Stimulated activated CD4-positive, alpha-beta T cell treated with anti-CD3 and anti-CD28 coated beads, Interleukin-2, amount 100 ng/mL, for 24 hours (primary cell): ENCODE data around the gene SPTBN1.

ENCODE experiments used
- DNase-seq, 2 donors: peaks; one replicate each; pipeline ENCODE4 v3.0.0-alpha.2; 2020

Gene SPTBN1

DNA sequence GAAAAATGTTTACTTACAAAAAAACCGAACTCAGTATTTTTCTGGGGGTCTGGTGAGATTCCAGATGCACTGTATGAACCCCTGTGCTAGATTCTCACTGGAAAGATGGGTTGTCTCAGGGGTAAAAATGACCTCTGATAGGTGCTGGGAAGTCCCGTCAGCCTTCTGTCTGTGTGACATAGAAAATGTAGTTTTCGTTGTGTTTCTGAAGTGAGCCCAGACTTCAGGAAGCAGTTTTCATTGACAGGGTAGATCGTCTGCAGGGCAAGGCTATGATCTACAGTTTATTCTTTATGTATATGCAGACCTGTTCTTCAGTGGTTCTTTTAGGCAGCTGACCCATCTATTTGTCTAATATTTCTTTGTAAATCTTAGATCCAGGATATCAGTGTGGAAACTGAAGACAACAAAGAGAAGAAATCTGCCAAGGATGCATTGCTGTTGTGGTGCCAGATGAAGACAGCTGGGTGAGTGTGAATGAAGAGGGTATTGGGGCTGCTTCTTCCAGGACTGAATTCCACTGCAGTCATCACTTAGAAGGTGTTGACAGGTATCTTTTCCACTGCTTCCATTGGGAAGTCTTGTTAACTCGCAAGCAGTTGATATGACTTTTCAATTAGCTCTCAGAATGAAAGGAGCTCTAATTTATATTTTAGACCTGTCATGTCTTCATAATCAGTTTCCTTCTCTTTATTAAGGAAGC, 159.9 kb downstream of the SPTBN1 start:
- DNase-seq = no peak

DNA sequence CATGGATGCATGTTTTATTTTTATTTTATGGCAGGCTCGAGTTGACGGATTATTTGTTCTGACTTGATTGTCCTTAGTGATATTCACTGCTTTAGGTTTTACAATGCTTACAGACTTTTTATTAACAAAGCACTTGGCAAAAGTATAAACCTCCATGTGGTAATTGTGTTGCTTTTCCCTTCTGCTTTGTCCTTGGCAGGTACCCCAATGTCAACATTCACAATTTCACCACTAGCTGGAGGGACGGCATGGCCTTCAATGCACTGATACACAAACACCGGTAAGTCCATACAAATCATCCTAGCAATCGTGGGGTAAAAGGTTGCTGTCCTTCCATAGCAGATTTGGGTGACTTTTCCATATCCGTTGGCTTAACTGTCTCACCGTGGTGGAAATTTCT, 161.3 kb downstream of the SPTBN1 start:
- no peak for DNase-seq

DNA sequence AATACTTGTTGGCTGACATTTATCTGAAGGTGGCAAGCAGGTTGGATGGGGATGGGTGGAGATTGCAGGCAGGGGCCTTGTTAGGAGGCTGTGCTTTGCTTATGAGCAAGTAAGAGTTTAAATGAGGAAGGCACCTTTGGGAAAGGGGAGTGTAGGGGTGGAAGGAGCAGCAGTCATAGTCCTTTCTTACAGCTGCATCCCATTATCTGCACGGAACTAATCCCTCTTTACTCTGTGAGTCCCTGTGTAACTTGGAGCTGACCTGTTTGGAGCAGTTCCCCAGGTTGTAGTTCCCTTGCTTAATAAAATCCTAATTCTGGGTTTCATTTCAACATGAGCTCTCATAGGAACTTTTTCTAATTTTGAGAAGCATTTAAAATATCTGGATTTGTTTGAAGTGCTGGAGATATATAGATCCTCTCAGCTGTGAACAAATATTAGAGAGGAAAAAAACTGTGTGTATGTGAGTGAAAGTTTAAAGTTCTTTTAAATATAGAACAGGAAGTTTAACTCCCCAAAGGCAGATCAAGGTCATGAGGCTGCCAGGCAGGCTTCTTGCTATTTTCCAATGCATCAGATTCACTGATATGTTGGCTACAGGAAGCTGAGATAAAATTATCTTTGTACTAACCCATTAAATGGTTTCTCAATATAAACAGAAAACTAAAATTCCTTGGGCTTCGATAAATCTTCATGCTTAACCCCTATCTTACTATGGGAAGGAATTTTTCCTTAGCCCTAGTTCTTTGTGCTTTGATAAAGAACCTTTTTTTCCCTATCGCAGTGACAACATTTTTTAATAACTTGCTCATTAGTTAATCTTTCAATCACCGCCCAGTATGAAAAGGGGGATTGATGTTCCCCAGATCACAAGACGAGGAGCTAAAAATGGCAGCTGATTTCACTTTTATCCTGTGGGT, 162.8 kb downstream of the SPTBN1 start:
- DNase-seq = no peak

- DNase-seq = peak in 1 of 2 donors; percentile 1
Observed at GRCh38 chr2:54619660-54620231, 163.6 kb downstream of the SPTBN1 start.

DNA sequence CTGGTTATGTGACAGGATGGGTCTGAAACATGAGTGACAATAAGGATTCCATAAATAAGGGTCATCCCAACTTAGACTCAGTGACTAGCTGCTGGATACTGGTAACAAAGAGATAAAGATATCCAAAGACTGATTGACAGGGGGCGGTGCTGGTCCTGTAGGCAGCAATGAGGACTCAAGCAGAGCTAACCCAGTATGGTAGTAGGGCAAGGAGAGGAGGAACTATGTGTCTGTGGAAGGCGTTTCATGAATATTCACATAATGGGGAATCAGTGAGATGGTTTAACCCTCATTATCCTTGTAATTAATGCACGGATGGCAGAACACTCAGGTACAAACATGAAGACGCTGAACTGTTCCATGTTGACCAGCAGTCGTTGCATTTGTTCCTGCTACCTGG, 164.8 kb downstream of the SPTBN1 start:
- DNase-seq = no peak

GRCh38 chr2:54624591-54625071, 168.5 kb downstream of the SPTBN1 start:
- no peak for DNase-seq

GRCh38 chr2:54626131-54626530, 170.0 kb downstream of the SPTBN1 start:
- DNase-seq = peak in 1 of 2 donors; percentile 4

- DNase-seq = no peak
Observed at GRCh38 chr2:54626884-54627283, 170.8 kb downstream of the SPTBN1 start.

GRCh38 chr2:54627973-54628372, 171.8 kb downstream of the SPTBN1 start:
- no peak for DNase-seq

DNA sequence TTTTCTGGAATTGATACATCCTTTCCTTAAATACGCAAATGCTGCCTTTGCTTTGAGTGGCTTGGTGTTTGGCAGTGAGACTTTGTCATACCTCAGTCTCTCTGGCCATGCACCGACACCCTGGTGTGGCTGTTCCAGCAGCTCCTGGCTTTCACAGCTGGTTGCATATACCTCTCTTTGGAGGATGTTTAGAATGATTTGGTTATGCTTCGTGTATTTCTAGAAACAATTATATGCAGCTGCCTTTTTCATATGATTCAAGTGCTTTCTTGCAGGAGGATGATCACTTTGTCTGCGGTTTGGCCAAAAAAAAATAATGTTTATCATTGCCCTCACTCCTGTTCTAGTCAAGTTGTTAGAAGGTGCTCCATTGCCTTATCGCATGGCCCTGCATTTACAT, 172.3 kb downstream of the SPTBN1 start:
- DNase-seq = no peak

- no peak for DNase-seq
Observed at GRCh38 chr2:54628957-54629356, 172.8 kb downstream of the SPTBN1 start.

DNA sequence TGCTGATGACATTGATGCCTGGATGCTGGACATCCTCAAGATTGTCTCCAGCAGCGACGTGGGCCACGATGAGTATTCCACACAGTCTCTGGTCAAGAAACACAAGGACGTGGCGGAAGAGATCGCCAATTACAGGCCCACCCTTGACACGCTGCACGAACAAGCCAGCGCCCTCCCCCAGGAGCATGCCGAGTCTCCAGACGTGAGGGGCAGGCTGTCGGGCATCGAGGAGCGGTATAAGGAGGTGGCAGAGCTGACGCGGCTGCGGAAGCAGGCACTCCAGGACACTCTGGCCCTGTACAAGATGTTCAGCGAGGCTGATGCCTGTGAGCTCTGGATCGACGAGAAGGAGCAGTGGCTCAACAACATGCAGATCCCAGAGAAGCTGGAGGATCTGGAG, 173.3 kb downstream of the SPTBN1 start:
- DNase-seq = peak in 1 of 2 donors; percentile 8

GRCh38 chr2:54629914-54630857, 174.1 kb downstream of the SPTBN1 start:
- peak; percentile 15 to 18 for DNase-seq

GRCh38 chr2:54630858-54631497, 174.9 kb downstream of the SPTBN1 start:
- no peak for DNase-seq

DNA sequence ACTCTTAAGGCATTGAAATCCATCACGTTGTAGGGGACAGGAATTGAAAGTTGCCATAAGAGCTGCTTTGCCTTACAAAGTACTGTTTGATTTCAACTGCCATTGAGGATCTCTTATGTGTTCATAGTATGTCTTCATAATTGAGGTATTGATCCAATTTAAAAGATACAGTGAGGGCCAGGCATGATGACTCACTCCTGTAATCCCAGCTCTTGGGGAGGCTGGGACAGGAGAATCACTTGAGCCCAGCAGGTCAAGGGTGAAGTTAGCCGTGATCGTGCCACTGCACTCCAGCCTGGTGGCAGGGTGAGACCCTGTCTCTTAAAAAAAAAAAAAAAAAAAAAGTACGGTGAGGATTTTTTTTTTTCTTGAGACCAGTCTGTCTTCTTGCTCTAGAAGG, 175.6 kb downstream of the SPTBN1 start:
- DNase-seq = no peak

DNA sequence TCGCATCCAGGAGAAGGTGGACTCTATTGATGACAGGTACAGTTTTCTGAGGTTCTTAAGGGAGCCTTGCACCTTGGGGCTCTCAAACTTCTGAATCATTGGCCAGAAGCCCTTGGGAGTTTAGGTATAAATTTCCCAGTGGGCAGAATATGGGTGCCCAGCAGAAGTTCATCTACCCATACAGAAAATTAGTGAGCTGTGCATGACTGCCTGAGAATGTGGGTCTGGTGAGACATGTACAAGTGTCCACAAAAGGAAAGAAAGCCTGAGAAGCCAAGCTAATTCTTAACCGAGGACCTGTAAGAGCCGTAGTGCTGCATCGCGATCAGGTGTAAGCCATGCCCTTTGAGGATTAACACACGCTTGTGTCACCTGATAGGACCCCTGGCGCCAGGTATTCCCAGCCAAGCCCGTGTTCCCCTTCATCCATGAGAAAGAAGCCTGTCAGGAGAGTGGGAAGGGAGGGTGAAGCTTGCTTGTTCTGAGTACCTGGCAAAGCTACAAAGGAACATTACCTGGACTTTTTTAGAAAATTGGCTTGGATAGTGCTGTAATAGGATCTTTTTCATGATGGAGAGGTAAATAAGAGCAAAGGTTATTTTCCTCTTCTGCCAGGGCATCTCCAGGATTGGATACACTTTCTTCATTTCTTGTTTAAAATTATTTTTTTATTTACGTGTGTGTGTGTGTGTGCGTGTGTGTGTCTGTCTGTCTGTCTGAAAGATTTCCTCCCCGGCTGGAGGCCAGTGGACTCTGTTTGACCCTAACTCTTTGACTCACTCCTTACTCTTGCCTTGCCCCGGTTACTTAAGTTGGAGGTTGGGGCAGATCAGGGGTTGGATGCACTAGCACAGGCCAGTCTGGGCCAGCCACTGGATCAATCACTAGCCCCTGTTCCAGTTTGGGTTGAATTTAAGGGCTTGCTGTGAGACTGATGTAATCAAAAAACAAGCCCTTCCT, 176.9 kb downstream of the SPTBN1 start:
- DNase-seq = no peak

GRCh38 chr2:54634021-54634420, 177.9 kb downstream of the SPTBN1 start:
- no peak for DNase-seq

DNA sequence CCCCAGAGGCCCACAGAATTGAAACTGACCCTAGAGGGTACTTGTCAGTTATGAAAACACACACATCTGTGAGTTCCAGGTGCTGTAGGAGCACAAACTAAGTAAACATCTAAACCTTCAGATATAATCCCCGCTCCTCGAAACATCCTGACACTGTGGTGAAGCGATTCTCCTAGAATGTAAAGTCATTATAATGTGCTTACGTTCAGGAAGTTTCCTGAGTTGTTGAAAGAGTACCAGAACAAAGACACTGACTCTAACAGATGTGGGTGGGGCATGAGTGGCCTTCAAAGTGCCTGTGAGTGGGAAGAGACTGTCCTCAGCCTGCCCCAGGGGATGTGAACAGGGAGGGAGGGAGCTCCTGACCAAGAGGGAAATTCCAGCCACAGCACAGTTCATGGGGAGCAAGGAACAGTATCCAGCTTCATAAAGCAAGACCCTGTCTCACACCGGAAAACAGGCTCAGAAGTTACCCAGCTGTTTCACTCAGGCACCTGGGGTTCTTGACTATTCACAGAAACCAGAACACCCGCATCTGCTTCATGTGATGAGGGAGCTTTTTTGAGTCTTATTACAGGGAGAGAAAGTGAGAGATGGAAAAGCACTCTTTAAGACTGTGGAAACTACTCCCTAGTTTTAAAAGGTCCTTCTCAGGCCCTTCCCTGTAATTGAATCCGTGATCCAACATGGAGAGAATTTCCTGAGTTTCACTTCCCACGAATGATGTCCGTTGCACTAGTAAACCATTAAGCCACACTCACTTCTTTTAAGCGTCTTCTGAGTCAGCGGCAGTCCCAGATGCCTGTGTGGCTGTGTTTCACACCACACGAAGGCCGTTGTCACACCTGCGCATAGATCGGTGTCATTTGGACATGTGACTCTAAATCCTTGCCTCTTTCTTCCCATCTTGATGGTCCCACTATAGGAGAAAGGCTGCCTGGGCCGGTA, 178.7 kb downstream of the SPTBN1 start:
- DNase-seq = no peak

DNA sequence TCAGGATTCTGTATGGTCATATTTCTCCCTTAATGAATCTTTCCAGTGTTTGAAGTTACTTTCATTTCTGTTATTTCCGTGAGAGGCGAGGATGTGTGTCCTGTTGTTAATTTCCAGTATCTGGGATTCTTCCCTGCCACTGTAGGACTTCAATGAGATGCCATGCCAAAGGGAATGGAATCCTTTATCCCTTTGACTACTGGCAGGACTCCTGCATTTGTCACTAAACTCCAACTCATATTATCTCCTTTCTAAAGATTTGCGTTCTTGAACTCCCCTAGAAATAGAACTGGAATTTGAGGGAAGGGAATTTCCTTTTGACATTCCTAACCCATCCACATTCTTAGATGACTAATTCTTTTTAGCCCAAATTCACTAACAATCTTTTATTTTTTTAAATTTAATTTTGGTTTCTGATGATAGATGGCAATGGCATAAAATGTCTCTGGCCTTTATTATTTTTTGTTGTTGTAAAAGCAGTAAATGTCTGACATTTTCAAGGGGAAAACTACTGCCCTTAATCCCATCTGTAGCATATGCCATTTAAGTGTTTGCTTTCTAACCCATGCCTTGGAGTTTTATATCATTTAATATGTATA, 179.5 kb downstream of the SPTBN1 start:
- DNase-seq = no peak
